ENCODE measurements around the gene PPP2R5C.

PPP2R5C gene

GRCh38 chr14:101852785-101853184 is 91.3 kb downstream of the PPP2R5C start:
- Histone ChIP-seq H3K9me3 (ENCODE audit: insufficient read depth, low read depth, low read length) (no peaks in the 10 kb centered on the region), H3K4me1 (ENCODE audit: insufficient read depth, low read length) (no peaks in the 10 kb centered on the region), H3K27ac (ENCODE audit: low read length) (no peak overlapping the region)

DNA sequence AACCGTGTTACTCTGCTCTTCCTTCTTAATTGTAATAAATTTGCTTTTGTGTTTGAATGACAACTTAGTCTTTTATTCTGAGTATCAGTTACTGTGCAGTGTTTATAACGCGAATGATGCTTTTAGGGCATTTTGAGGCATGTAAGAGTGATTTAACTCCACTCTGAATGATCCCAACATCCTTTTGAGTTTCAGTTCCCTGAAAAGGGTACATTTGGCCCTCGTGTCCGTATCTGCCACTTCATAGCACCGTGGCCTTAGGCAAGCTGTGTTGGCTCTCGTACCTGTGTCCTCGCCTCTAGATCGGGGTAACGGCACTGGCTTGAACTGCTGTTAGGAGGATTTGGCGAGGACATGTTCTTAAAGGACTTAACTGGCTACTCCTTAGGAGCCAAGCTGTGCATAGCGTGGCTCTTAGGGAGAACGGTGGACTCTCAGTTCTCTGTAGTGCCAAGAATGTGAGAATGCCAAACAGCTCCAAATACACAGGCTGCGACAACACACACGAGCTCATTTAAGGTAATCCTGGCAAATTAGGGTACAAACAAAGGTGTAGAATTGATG is 92.0 kb downstream of the PPP2R5C start:
- Histone ChIP-seq H3K9ac (ENCODE audit: low read depth, low read length) (no peak overlapping the region), H3K4me1 (ENCODE audit: insufficient read depth, low read length) (no peaks in the 10 kb centered on the region), H3K4me3 (ENCODE audit: low read length) (no peak overlapping the region), H3K36me3 (ENCODE audit: insufficient read depth, low read depth, low read length) (peaks cover 13% of the 10 kb centered on the region), H3K27ac (ENCODE audit: low read length) (no peak overlapping the region), H3K9me3 (ENCODE audit: insufficient read depth, low read depth, low read length) (no peaks in the 10 kb centered on the region), H3K27me3 (ENCODE audit: insufficient read depth, low read length) (no peaks in the 10 kb centered on the region)

More at GRCh38 chr14:101852785-101853184, 91.3 kb downstream of the PPP2R5C start:
- Histone ChIP-seq H3K36me3 (ENCODE audit: insufficient read depth, low read depth, low read length) (peaks cover 11% of the 10 kb centered on the region), H3K27me3 (ENCODE audit: insufficient read depth, low read length) (no peaks in the 10 kb centered on the region), H3K9ac (ENCODE audit: low read depth, low read length) (no peak overlapping the region), H3K4me3 (ENCODE audit: low read length) (no peak overlapping the region)

- Histone ChIP-seq H3K9ac (ENCODE audit: low read depth, low read length) (no peak overlapping the region), H3K9me3 (ENCODE audit: insufficient read depth, low read depth, low read length) (no peaks in the 10 kb centered on the region), H3K27ac (ENCODE audit: low read length) (no peak overlapping the region), H3K36me3 (ENCODE audit: insufficient read depth, low read depth, low read length) (peaks cover 13% of the 10 kb centered on the region), H3K4me3 (ENCODE audit: low read length) (no peak overlapping the region), H3K4me1 (ENCODE audit: insufficient read depth, low read length) (no peaks in the 10 kb centered on the region), H3K27me3 (ENCODE audit: insufficient read depth, low read length) (no peaks in the 10 kb centered on the region)
Observed at GRCh38 chr14:101854366-101854765, 92.9 kb downstream of the PPP2R5C start.

GRCh38 chr14:101855958-101856357 is 94.4 kb downstream of the PPP2R5C start:
- Histone ChIP-seq H3K9ac (ENCODE audit: low read depth, low read length) (no peak overlapping the region), H3K27me3 (ENCODE audit: insufficient read depth, low read length) (no peaks in the 10 kb centered on the region)

DNA sequence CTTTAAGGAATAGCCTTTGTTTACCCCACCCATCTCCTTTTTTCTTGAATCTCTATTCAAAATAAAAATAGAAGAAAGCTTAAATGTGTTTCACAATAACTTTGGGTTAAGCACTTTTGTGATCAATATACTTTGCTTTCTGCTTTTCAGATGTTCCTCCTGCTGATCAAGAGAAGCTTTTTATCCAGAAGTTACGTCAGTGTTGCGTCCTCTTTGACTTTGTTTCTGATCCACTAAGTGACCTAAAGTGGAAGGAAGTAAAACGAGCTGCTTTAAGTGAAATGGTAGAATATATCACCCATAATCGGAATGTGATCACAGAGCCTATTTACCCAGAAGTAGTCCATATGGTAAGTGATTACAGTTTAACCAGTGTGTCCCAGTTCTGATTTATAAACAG is 95.0 kb downstream of the PPP2R5C start:
- no peaks in the 10 kb centered on the region for H3K9me3 ChIP-seq (ENCODE audit: insufficient read depth, low read depth, low read length)
- no peaks in the 10 kb centered on the region for H3K4me1 ChIP-seq (ENCODE audit: insufficient read depth, low read length)
- H3K4me3 ChIP-seq (ENCODE audit: low read length) = no peak overlapping the region
- H3K27me3 ChIP-seq (ENCODE audit: insufficient read depth, low read length) = no peaks in the 10 kb centered on the region
- H3K9ac ChIP-seq (ENCODE audit: low read depth, low read length) = no peak overlapping the region
- H3K27ac ChIP-seq (ENCODE audit: low read length) = no peak overlapping the region
- peaks cover 13% of the 10 kb centered on the region for H3K36me3 ChIP-seq (ENCODE audit: insufficient read depth, low read depth, low read length)

More at GRCh38 chr14:101855958-101856357, 94.4 kb downstream of the PPP2R5C start:
- Histone ChIP-seq H3K4me1 (ENCODE audit: insufficient read depth, low read length) (no peaks in the 10 kb centered on the region), H3K4me3 (ENCODE audit: low read length) (no peak overlapping the region), H3K36me3 (ENCODE audit: insufficient read depth, low read depth, low read length) (peaks cover 13% of the 10 kb centered on the region), H3K9me3 (ENCODE audit: insufficient read depth, low read depth, low read length) (no peaks in the 10 kb centered on the region), H3K27ac (ENCODE audit: low read length) (no peak overlapping the region)

DNA sequence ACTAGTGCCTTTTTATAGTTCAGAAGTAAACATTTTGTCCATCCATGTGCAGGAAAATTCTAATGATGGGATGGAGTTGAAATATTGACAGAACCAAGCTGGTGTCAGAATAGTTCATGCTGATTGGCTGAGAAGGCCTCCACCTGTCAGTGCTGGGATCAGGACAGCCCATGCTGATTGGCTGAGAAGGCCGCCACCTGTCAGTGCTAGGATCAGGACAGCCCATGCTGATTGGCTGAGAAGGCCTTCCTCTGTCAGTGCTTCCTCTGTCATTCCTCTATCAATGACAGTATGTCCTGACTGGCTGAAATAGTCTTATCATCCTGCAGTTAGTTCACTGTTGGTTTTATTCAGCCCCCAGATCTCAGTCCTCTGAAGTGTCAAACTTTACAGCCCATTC is 95.7 kb downstream of the PPP2R5C start:
- H3K9ac ChIP-seq (ENCODE audit: low read depth, low read length) = no peak overlapping the region
- H3K27ac ChIP-seq (ENCODE audit: low read length) = no peak overlapping the region
- H3K36me3 ChIP-seq (ENCODE audit: insufficient read depth, low read depth, low read length) = peaks cover 13% of the 10 kb centered on the region
- no peak overlapping the region for H3K4me3 ChIP-seq (ENCODE audit: low read length)
- no peaks in the 10 kb centered on the region for H3K9me3 ChIP-seq (ENCODE audit: insufficient read depth, low read depth, low read length)
- H3K4me1 ChIP-seq (ENCODE audit: insufficient read depth, low read length) = no peaks in the 10 kb centered on the region
- no peaks in the 10 kb centered on the region for H3K27me3 ChIP-seq (ENCODE audit: insufficient read depth, low read length)

GRCh38 chr14:101858791-101859537 is 97.5 kb downstream of the PPP2R5C start:
- Histone ChIP-seq H3K9ac (ENCODE audit: low read depth, low read length) (no peak overlapping the region), H3K36me3 (ENCODE audit: insufficient read depth, low read depth, low read length) (peaks cover 13% of the 10 kb centered on the region), H3K4me3 (ENCODE audit: low read length) (no peak overlapping the region), H3K9me3 (ENCODE audit: insufficient read depth, low read depth, low read length) (no peaks in the 10 kb centered on the region), H3K4me1 (ENCODE audit: insufficient read depth, low read length) (no peaks in the 10 kb centered on the region), H3K27me3 (ENCODE audit: insufficient read depth, low read length) (no peaks in the 10 kb centered on the region), H3K27ac (ENCODE audit: low read length) (no peak overlapping the region)

DNA sequence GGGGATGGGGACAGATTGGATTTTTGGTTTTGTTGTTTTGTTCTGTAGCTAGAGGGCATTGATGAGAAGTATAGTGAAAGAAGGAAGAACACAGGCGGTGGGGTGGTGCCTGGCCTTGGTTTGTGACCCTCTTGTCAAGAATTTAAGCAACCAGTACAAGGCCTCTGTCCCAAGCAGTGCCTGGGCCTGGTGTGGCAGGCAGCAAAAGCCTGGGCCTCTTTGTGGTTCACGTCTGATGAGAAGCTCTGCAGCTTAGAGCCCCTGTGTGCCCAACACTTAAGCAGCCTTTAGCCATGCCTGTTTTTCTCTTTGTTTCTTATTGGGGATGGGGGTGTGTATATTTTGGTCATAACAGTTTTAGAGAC is 98.0 kb downstream of the PPP2R5C start:
- H3K27ac ChIP-seq (ENCODE audit: low read length) = no peak overlapping the region
- peaks cover 13% of the 10 kb centered on the region for H3K36me3 ChIP-seq (ENCODE audit: insufficient read depth, low read depth, low read length)
- H3K9me3 ChIP-seq (ENCODE audit: insufficient read depth, low read depth, low read length) = no peaks in the 10 kb centered on the region
- H3K4me3 ChIP-seq (ENCODE audit: low read length) = no peak overlapping the region
- no peaks in the 10 kb centered on the region for H3K4me1 ChIP-seq (ENCODE audit: insufficient read depth, low read length)
- H3K27me3 ChIP-seq (ENCODE audit: insufficient read depth, low read length) = no peaks in the 10 kb centered on the region
- H3K9ac ChIP-seq (ENCODE audit: low read depth, low read length) = no peak overlapping the region

DNA sequence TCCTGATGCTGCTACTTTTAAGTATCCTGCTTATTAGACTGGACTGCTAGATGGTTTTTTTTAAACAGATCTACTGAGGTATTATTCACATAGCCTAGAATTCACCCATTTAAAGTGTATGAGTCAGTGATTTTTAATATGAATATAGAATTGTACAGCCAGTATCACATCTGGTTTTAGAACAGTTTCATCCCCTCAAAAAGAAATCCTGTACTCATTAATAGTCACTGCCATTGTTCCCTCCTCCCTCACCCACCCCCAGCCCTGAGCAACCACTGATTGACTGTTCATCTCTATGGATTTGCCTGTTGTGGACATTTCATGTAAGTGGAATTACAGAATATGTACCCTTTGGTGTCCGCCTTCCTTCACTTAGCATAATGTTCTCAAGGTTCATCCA is 98.4 kb downstream of the PPP2R5C start:
- no peak overlapping the region for H3K9ac ChIP-seq (ENCODE audit: low read depth, low read length)
- H3K4me3 ChIP-seq (ENCODE audit: low read length) = no peak overlapping the region
- H3K9me3 ChIP-seq (ENCODE audit: insufficient read depth, low read depth, low read length) = no peaks in the 10 kb centered on the region
- no peak overlapping the region for H3K27ac ChIP-seq (ENCODE audit: low read length)
- H3K36me3 ChIP-seq (ENCODE audit: insufficient read depth, low read depth, low read length) = peaks cover 13% of the 10 kb centered on the region
- no peaks in the 10 kb centered on the region for H3K27me3 ChIP-seq (ENCODE audit: insufficient read depth, low read length)
- H3K4me1 ChIP-seq (ENCODE audit: insufficient read depth, low read length) = no peaks in the 10 kb centered on the region

DNA sequence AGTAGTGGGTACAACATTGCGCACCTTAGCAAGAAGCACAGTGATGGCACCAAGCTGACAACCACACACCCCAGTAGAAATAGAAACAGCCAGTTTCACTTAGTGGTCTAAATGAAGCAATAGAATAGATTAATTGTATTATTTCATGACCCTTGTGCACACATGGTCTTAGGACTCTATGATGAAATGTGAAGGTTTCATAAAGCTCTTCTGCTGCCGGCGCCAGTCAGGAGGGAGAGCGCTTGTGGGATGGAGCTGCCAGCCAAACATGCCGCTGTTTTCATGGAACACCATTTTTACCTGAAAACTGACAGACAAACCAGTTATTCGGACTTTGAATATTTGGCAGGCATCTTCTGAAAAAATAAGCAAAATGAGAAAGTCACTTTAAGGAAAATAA is 100.0 kb downstream of the PPP2R5C start:
- H3K9me3 ChIP-seq (ENCODE audit: insufficient read depth, low read depth, low read length) = no peaks in the 10 kb centered on the region
- H3K9ac ChIP-seq (ENCODE audit: low read depth, low read length) = no peak overlapping the region
- H3K36me3 ChIP-seq (ENCODE audit: insufficient read depth, low read depth, low read length) = peaks cover 13% of the 10 kb centered on the region
- no peaks in the 10 kb centered on the region for H3K27me3 ChIP-seq (ENCODE audit: insufficient read depth, low read length)
- H3K4me3 ChIP-seq (ENCODE audit: low read length) = no peak overlapping the region
- H3K4me1 ChIP-seq (ENCODE audit: insufficient read depth, low read length) = no peaks in the 10 kb centered on the region
- H3K27ac ChIP-seq (ENCODE audit: low read length) = no peak overlapping the region

GRCh38 chr14:101862177-101862576 is 100.7 kb downstream of the PPP2R5C start:
- Histone ChIP-seq H3K27me3 (ENCODE audit: insufficient read depth, low read length) (no peaks in the 10 kb centered on the region), H3K36me3 (ENCODE audit: insufficient read depth, low read depth, low read length) (peaks cover 8% of the 10 kb centered on the region), H3K9me3 (ENCODE audit: insufficient read depth, low read depth, low read length) (no peaks in the 10 kb centered on the region), H3K4me3 (ENCODE audit: low read length) (no peak overlapping the region), H3K27ac (ENCODE audit: low read length) (no peak overlapping the region), H3K4me1 (ENCODE audit: insufficient read depth, low read length) (no peaks in the 10 kb centered on the region), H3K9ac (ENCODE audit: low read depth, low read length) (no peak overlapping the region)

- H3K9me3 ChIP-seq (ENCODE audit: insufficient read depth, low read depth, low read length) = no peaks in the 10 kb centered on the region
Observed at GRCh38 chr14:101862711-101863110, 101.2 kb downstream of the PPP2R5C start.

More at GRCh38 chr14:101862711-101863110, 101.2 kb downstream of the PPP2R5C start:
- H3K27me3 ChIP-seq (ENCODE audit: insufficient read depth, low read length) = no peaks in the 10 kb centered on the region
- no peak overlapping the region for H3K9ac ChIP-seq (ENCODE audit: low read depth, low read length)
- H3K27ac ChIP-seq (ENCODE audit: low read length) = no peak overlapping the region
- peaks cover 3% of the 10 kb centered on the region for H3K36me3 ChIP-seq (ENCODE audit: insufficient read depth, low read depth, low read length)
- H3K4me1 ChIP-seq (ENCODE audit: insufficient read depth, low read length) = no peaks in the 10 kb centered on the region
- H3K4me3 ChIP-seq (ENCODE audit: low read length) = no peak overlapping the region

Measured in iPS-20b (cell line).